HG03469 (cell line): ENCODE results near the gene OR11G2.
"Not testable (repeated sequence)": the region's sequence is repeated elsewhere in the genome, so short reads cannot be mapped to it uniquely, and the experiment has no call there.

Experiments used
- ATAC-seq: cut with Tn5 transposase; IDR thresholded peaks from one replicate; pipeline ENCODE4 v1.9.1; 2021; ENCODE audit warnings: mild to moderate bottlenecking, moderate library complexity, moderate number of reproducible peaks; ENCODE audit not compliant: unreplicated experiment

The OR11G2 gene

GRCh38 chr14:20190596-20190995 lies at the start of gene OR11G2:
OR11G2 (plus strand) TSS chr14:20190896; CDS start chr14:20197438, 6,542 bp downstream.
- ATAC-seq, result no peak

- no peak for ATAC-seq
These were observed 46.8 kb upstream of the OR11G2 start for GRCh38 chr14:20143911-20144310.

GRCh38 chr14:20144820-20145219 lies 45.9 kb upstream of the OR11G2 start:
- ATAC-seq, result no peak

GRCh38 chr14:20164462-20164861 lies 26.2 kb upstream of the OR11G2 start:
- ATAC-seq, result no peak

GRCh38 chr14:20167091-20167490 lies 23.6 kb upstream of the OR11G2 start:
- ATAC-seq, result no peak

GRCh38 chr14:20169852-20170251 lies 20.8 kb upstream of the OR11G2 start:
- ATAC-seq, result not testable (repeated sequence)

- not testable (repeated sequence) for ATAC-seq
These were observed 16.5 kb upstream of the OR11G2 start for GRCh38 chr14:20174205-20174604.

GRCh38 chr14:20176330-20176729 lies 14.4 kb upstream of the OR11G2 start:
- ATAC-seq, result no peak

- ATAC-seq, result no peak
These were observed 13.2 kb upstream of the OR11G2 start for GRCh38 chr14:20177433-20177974.

GRCh38 chr14:20179218-20179617 lies 11.5 kb upstream of the OR11G2 start:
- ATAC-seq, result no peak

- ATAC-seq, result no peak
These were observed 10.8 kb upstream of the OR11G2 start for GRCh38 chr14:20179880-20180279.

- no peak for ATAC-seq
These were observed 10.2 kb upstream of the OR11G2 start for GRCh38 chr14:20180486-20180885.

- no peak for ATAC-seq
These were observed 6.5 kb upstream of the OR11G2 start for GRCh38 chr14:20184181-20184580.

GRCh38 chr14:20191396-20191795 lies 700 bp downstream of the OR11G2 start:
- ATAC-seq, result no peak

- ATAC-seq, result no peak
These were observed 3.4 kb downstream of the OR11G2 start for GRCh38 chr14:20194101-20194500.

GRCh38 chr14:20195170-20195569 lies 4.5 kb downstream of the OR11G2 start:
- not testable (repeated sequence) for ATAC-seq

GRCh38 chr14:20195911-20196310 lies 5.2 kb downstream of the OR11G2 start:
- ATAC-seq, result no peak

GRCh38 chr14:20197459-20197858 lies 6.8 kb downstream of the OR11G2 start:
- ATAC-seq, result no peak

GRCh38 chr14:20198991-20199390 lies 8.3 kb downstream of the OR11G2 start:
- no peak for ATAC-seq

GRCh38 chr14:20204721-20205120 lies 14.0 kb downstream of the OR11G2 start:
- no peak for ATAC-seq

GRCh38 chr14:20209595-20209994 lies 18.9 kb downstream of the OR11G2 start:
- no peak for ATAC-seq

GRCh38 chr14:20212406-20212805 lies 21.7 kb downstream of the OR11G2 start:
- ATAC-seq, result not testable (repeated sequence)

- ATAC-seq, result no peak
These were observed 24.5 kb downstream of the OR11G2 start for GRCh38 chr14:20215196-20215595.
